ENCODE results near the gene VWCE.

Gene VWCE

GRCh38 chr11:61297746-61298145 is 2.6 kb upstream of the VWCE start:
- Histone ChIP-seq H3K9ac (ENCODE audit: low read length) (no peak overlapping the region), H3K27ac (ENCODE audit: low read depth, low read length) (no peak overlapping the region), H3K4me1 (ENCODE audit: control insufficient read depth, insufficient read depth, low read length) (peaks cover 24% of the 10 kb centered on the region; the same call in 1 of the 2 replicates), H3K4me3 (ENCODE audit: low read depth, low read length) (no peak overlapping the region), H3K9me3 (ENCODE audit: control insufficient read depth, insufficient read depth, low read depth, low read length) (no peaks in the 10 kb centered on the region), H3K27me3 (ENCODE audit: control insufficient read depth, insufficient read depth, low read length) (peaks cover 13% of the 10 kb centered on the region), H3K36me3 (ENCODE audit: control insufficient read depth, insufficient read depth, low read length) (peaks cover 57% of the 10 kb centered on the region)

GRCh38 chr11:61297341-61297740 is 2.2 kb upstream of the VWCE start:
- H3K4me3 ChIP-seq (ENCODE audit: low read depth, low read length), result no peak overlapping the region
- H3K9ac ChIP-seq (ENCODE audit: low read length), result no peak overlapping the region
- peaks cover 13% of the 10 kb centered on the region for H3K27me3 ChIP-seq (ENCODE audit: control insufficient read depth, insufficient read depth, low read length)
- H3K27ac ChIP-seq (ENCODE audit: low read depth, low read length), result no peak overlapping the region
- H3K9me3 ChIP-seq (ENCODE audit: control insufficient read depth, insufficient read depth, low read depth, low read length), result no peaks in the 10 kb centered on the region
- H3K36me3 ChIP-seq (ENCODE audit: control insufficient read depth, insufficient read depth, low read length), result peaks cover 53% of the 10 kb centered on the region
- H3K4me1 ChIP-seq (ENCODE audit: control insufficient read depth, insufficient read depth, low read length), result peaks cover 24% of the 10 kb centered on the region; the same call in 1 of the 2 replicates

GRCh38 chr11:61295596-61295926 is 445 bp upstream of the VWCE start:
- H3K9me3 ChIP-seq (ENCODE audit: control insufficient read depth, insufficient read depth, low read depth, low read length), result no peaks in the 10 kb centered on the region
- H3K27me3 ChIP-seq (ENCODE audit: control insufficient read depth, insufficient read depth, low read length), result peaks cover 13% of the 10 kb centered on the region
- H3K27ac ChIP-seq (ENCODE audit: low read depth, low read length), result 0 out of 2 replicates have a peak overlapping the region, but pooled peaks have one; percentile 21
- peaks cover 24% of the 10 kb centered on the region; the same call in 1 of the 2 replicates for H3K4me1 ChIP-seq (ENCODE audit: control insufficient read depth, insufficient read depth, low read length)
- H3K9ac ChIP-seq (ENCODE audit: low read length), result peak overlapping the region; percentile 66
- H3K36me3 ChIP-seq (ENCODE audit: control insufficient read depth, insufficient read depth, low read length), result peaks cover 35% of the 10 kb centered on the region
- peak overlapping the region; percentile 81 for H3K4me3 ChIP-seq (ENCODE audit: low read depth, low read length)

- H3K9ac ChIP-seq (ENCODE audit: low read length), result peak overlapping the region; percentile 66
- H3K9me3 ChIP-seq (ENCODE audit: control insufficient read depth, insufficient read depth, low read depth, low read length), result no peaks in the 10 kb centered on the region
- H3K27ac ChIP-seq (ENCODE audit: low read depth, low read length), result peak overlapping the region; percentile 21; the same call in 1 of the 2 replicates
- H3K27me3 ChIP-seq (ENCODE audit: control insufficient read depth, insufficient read depth, low read length), result peaks cover 13% of the 10 kb centered on the region
- peaks cover 20% of the 10 kb centered on the region for H3K36me3 ChIP-seq (ENCODE audit: control insufficient read depth, insufficient read depth, low read length)
- H3K4me3 ChIP-seq (ENCODE audit: low read depth, low read length), result peak overlapping the region; percentile 81
- peaks cover 24% of the 10 kb centered on the region; the same call in 1 of the 2 replicates for H3K4me1 ChIP-seq (ENCODE audit: control insufficient read depth, insufficient read depth, low read length)
Measured at GRCh38 chr11:61293867-61294716, 1.0 kb downstream of the VWCE start.

GRCh38 chr11:61292356-61292755 is 2.8 kb downstream of the VWCE start:
- Histone ChIP-seq H3K9ac (ENCODE audit: low read length) (no peak overlapping the region), H3K27me3 (ENCODE audit: control insufficient read depth, insufficient read depth, low read length) (peaks cover 13% of the 10 kb centered on the region), H3K9me3 (ENCODE audit: control insufficient read depth, insufficient read depth, low read depth, low read length) (no peaks in the 10 kb centered on the region), H3K4me1 (ENCODE audit: control insufficient read depth, insufficient read depth, low read length) (peaks cover 15% of the 10 kb centered on the region; the same call in 1 of the 2 replicates), H3K27ac (ENCODE audit: low read depth, low read length) (no peak overlapping the region), H3K4me3 (ENCODE audit: low read depth, low read length) (no peak overlapping the region), H3K36me3 (ENCODE audit: control insufficient read depth, insufficient read depth, low read length) (peaks cover 10% of the 10 kb centered on the region; the same call in 1 of the 2 replicates)

- H3K9ac ChIP-seq (ENCODE audit: low read length), result no peak overlapping the region
- no peaks in the 10 kb centered on the region for H3K9me3 ChIP-seq (ENCODE audit: control insufficient read depth, insufficient read depth, low read depth, low read length)
- peaks cover 15% of the 10 kb centered on the region; the same call in 1 of the 2 replicates for H3K4me1 ChIP-seq (ENCODE audit: control insufficient read depth, insufficient read depth, low read length)
- no peak overlapping the region for H3K27ac ChIP-seq (ENCODE audit: low read depth, low read length)
- no peak overlapping the region for H3K4me3 ChIP-seq (ENCODE audit: low read depth, low read length)
- H3K36me3 ChIP-seq (ENCODE audit: control insufficient read depth, insufficient read depth, low read length), result peaks cover 8% of the 10 kb centered on the region
- peaks cover 13% of the 10 kb centered on the region for H3K27me3 ChIP-seq (ENCODE audit: control insufficient read depth, insufficient read depth, low read length)
Measured at GRCh38 chr11:61290905-61291690, 4.0 kb downstream of the VWCE start.

- Histone ChIP-seq H3K36me3 (ENCODE audit: control insufficient read depth, insufficient read depth, low read length) (peaks cover 27% of the 10 kb centered on the region), H3K4me3 (ENCODE audit: low read depth, low read length) (no peak overlapping the region), H3K27me3 (ENCODE audit: control insufficient read depth, insufficient read depth, low read length) (no peaks in the 10 kb centered on the region; the same call in 1 of the 2 replicates), H3K9ac (ENCODE audit: low read length) (no peak overlapping the region), H3K4me1 (ENCODE audit: control insufficient read depth, insufficient read depth, low read length) (peaks cover under 1% of the 10 kb centered on the region; the same call in 1 of the 2 replicates), H3K27ac (ENCODE audit: low read depth, low read length) (no peak overlapping the region), H3K9me3 (ENCODE audit: control insufficient read depth, insufficient read depth, low read depth, low read length) (no peaks in the 10 kb centered on the region)
Measured at GRCh38 chr11:61287338-61287977, 7.7 kb downstream of the VWCE start.

- H3K27me3 ChIP-seq (ENCODE audit: control insufficient read depth, insufficient read depth, low read length), result no peaks in the 10 kb centered on the region; the same call in 1 of the 2 replicates
- no peaks in the 10 kb centered on the region for H3K9me3 ChIP-seq (ENCODE audit: control insufficient read depth, insufficient read depth, low read depth, low read length)
- H3K9ac ChIP-seq (ENCODE audit: low read length), result no peak overlapping the region
- H3K4me3 ChIP-seq (ENCODE audit: low read depth, low read length), result no peak overlapping the region
- H3K36me3 ChIP-seq (ENCODE audit: control insufficient read depth, insufficient read depth, low read length), result peaks cover 27% of the 10 kb centered on the region
- peaks cover 24% of the 10 kb centered on the region for H3K4me1 ChIP-seq (ENCODE audit: control insufficient read depth, insufficient read depth, low read length)
- H3K27ac ChIP-seq (ENCODE audit: low read depth, low read length), result no peak overlapping the region
Measured at GRCh38 chr11:61283613-61284012, 11.5 kb downstream of the VWCE start.

GRCh38 chr11:61281581-61282250 is 13.4 kb downstream of the VWCE start:
- Histone ChIP-seq H3K9me3 (ENCODE audit: control insufficient read depth, insufficient read depth, low read depth, low read length) (no peaks in the 10 kb centered on the region), H3K9ac (ENCODE audit: low read length) (no peak overlapping the region), H3K36me3 (ENCODE audit: control insufficient read depth, insufficient read depth, low read length) (peaks cover 24% of the 10 kb centered on the region), H3K4me3 (ENCODE audit: low read depth, low read length) (peak overlapping the region; percentile 38), H3K27ac (ENCODE audit: low read depth, low read length) (no peak overlapping the region), H3K4me1 (ENCODE audit: control insufficient read depth, insufficient read depth, low read length) (peaks cover 29% of the 10 kb centered on the region), H3K27me3 (ENCODE audit: control insufficient read depth, insufficient read depth, low read length) (no peaks in the 10 kb centered on the region; the same call in 1 of the 2 replicates)

- Histone ChIP-seq H3K27me3 (ENCODE audit: control insufficient read depth, insufficient read depth, low read length) (no peaks in the 10 kb centered on the region; the same call in 1 of the 2 replicates), H3K36me3 (ENCODE audit: control insufficient read depth, insufficient read depth, low read length) (peaks cover 20% of the 10 kb centered on the region), H3K27ac (ENCODE audit: low read depth, low read length) (no peak overlapping the region), H3K9me3 (ENCODE audit: control insufficient read depth, insufficient read depth, low read depth, low read length) (no peaks in the 10 kb centered on the region), H3K4me3 (ENCODE audit: low read depth, low read length) (no peak overlapping the region), H3K4me1 (ENCODE audit: control insufficient read depth, insufficient read depth, low read length) (peaks cover 29% of the 10 kb centered on the region), H3K9ac (ENCODE audit: low read length) (no peak overlapping the region)
Measured at GRCh38 chr11:61280883-61281580, 14.1 kb downstream of the VWCE start.

Measured in HUES6 (cell line).